ENCODE results near the gene ATF4.

DNA sequence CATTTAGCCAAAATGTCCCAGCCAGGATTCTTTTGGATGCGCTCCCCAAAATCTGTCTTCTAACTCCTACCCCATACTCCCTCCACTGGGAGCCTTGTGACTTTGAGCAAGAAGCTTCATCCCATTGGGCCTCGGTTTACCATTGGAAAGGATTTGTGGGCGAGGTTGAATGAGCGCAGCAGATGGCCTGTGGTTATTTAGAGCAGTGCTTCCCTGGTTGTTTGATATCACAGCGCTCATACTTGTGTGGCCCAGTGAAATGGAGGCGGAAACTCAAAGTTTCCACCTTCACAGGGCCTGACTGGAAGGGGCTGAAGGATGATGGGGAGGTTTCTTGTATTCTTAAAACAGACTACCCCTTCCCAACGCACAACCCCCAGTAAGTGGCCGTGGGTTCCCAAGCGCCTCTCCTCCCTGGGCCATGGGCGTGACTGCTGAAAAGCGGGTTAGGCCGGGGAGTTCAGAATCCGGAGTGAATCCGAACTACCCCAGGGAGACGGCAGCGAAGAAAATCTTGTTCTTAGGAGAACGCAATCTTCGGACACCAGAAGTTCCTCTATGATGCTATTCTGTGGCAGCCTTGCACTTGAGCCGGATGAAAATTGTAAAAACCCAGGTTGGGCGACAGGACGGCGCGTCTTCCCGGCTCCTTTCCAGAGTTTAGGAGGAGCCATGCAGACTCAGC lies 1.2 kb upstream of the ATF4 start:
- TF ChIP-seq, protein P1, sequence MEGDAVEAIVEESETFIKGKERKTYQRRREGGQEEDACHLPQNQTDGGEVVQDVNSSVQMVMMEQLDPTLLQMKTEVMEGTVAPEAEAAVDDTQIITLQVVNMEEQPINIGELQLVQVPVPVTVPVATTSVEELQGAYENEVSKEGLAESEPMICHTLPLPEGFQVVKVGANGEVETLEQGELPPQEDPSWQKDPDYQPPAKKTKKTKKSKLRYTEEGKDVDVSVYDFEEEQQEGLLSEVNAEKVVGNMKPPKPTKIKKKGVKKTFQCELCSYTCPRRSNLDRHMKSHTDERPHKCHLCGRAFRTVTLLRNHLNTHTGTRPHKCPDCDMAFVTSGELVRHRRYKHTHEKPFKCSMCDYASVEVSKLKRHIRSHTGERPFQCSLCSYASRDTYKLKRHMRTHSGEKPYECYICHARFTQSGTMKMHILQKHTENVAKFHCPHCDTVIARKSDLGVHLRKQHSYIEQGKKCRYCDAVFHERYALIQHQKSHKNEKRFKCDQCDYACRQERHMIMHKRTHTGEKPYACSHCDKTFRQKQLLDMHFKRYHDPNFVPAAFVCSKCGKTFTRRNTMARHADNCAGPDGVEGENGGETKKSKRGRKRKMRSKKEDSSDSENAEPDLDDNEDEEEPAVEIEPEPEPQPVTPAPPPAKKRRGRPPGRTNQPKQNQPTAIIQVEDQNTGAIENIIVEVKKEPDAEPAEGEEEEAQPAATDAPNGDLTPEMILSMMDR (IDR thresholded peaks at IDR 0.05), result no peak
- no peak for TF ChIP-seq POLR2A (IDR thresholded peaks at IDR 0.05)

All from body of pancreas (tissue), 4 donors.